Mesothelial cell of epicardium (in vitro differentiated cells): ENCODE results near the gene SPACA9. TPM values are rescaled to one million over a fixed set of nuclear protein-coding genes. Genes with fewer than 3 reads are reported as not detected.
A peak's percentile ranks its signal among the peaks of the same experiment; 100 is the strongest.

Experiments used
- DNase-seq, 2 experiments: peaks; one replicate each; pipeline ENCODE4 v3.0.0; 2021; ENCODE audit warnings: low spot score in 2 of 2; ENCODE audit not compliant: unreplicated experiment in 2 of 2
- H3K27ac Mint-ChIP-seq: 2 replicates; pipeline ENCODE4 v1.8.0; 2021; ENCODE audit warnings: mixed read lengths
- H3K27me3 Mint-ChIP-seq: 2 replicates; pipeline ENCODE4 v1.8.0; 2021; ENCODE audit warnings: low read depth, mixed read lengths
- H3K36me3 Mint-ChIP-seq: 2 replicates; pipeline ENCODE4 v1.8.0; 2021; ENCODE audit warnings: mixed read lengths
- H3K4me1 Mint-ChIP-seq: 2 replicates; pipeline ENCODE4 v1.8.0; 2021; ENCODE audit warnings: mixed read lengths
- H3K4me3 Mint-ChIP-seq: 2 replicates; pipeline ENCODE4 v1.8.0; 2021; ENCODE audit warnings: mild to moderate bottlenecking, moderate library complexity, mixed read lengths
- H3K9me3 Mint-ChIP-seq: 2 replicates; pipeline ENCODE4 v1.8.0; 2021; ENCODE audit warnings: mixed read lengths
- CTCF ChIP-seq: fragments of 200-600 bp; sonication (generic); IDR thresholded peaks from one replicate; pipeline ENCODE4 v1.5.0; 2021; ENCODE audit warnings: antibody characterized with exemption; ENCODE audit not compliant: unreplicated experiment
- total RNA-seq: library from RNA; stranded (reverse); gene quantifications from 3 replicates; pipeline ENCODE4 v1.2.1, GENCODE V29; 2021

SPACA9 gene
- total RNA-seq, 1 donor from 2014 or later: 5.7 TPM

GRCh38 chr9:132876849-132877248, 1.8 kb upstream of the SPACA9 start:
- TF ChIP-seq CTCF: no peak
- no peak for DNase-seq
- Mint-ChIP-seq H3K27me3 (peaks cover 5% of the 10 kb centered on the region), H3K4me1 (peaks cover 2% of the 10 kb centered on the region), H3K9me3 (no peaks in the 10 kb centered on the region), H3K4me3 (peak overlapping the region; percentile 67), H3K36me3 (no peaks in the 10 kb centered on the region), H3K27ac (no peak overlapping the region)

GRCh38 chr9:132877458-132877823, 1.3 kb upstream of the SPACA9 start:
- peak overlapping the region; percentile 67 for H3K4me3 Mint-ChIP-seq
- H3K4me1 Mint-ChIP-seq: peaks cover 2% of the 10 kb centered on the region
- no peaks in the 10 kb centered on the region for H3K36me3 Mint-ChIP-seq
- peaks cover 5% of the 10 kb centered on the region for H3K27me3 Mint-ChIP-seq
- H3K27ac Mint-ChIP-seq: no peak overlapping the region
- no peak for DNase-seq
- no peaks in the 10 kb centered on the region for H3K9me3 Mint-ChIP-seq
- no peak for TF ChIP-seq CTCF

- Mint-ChIP-seq H3K27ac (peak within 1 kb of the TSS; percentile 72), H3K27me3 (peaks cover 5% of the 10 kb centered on the region), H3K4me1 (peaks cover 2% of the 10 kb centered on the region), H3K36me3 (no peaks in the 10 kb centered on the region), H3K9me3 (no peaks in the 10 kb centered on the region), H3K4me3 (peak within 1 kb of the TSS; percentile 74)
- peak; percentile 71 to 86 for DNase-seq
- no peak for TF ChIP-seq CTCF
These were observed 639 bp upstream of the SPACA9 start, which contains the start of gene AK8 for GRCh38 chr9:132877824-132878694. AK8 (minus strand) TSS chr9:132878284; CDS start chr9:132878255, 29 bp downstream.

- Mint-ChIP-seq H3K27ac (peak overlapping the region; percentile 67), H3K9me3 (no peaks in the 10 kb centered on the region)
- DNase-seq: no peak
These were observed 992 bp downstream of the SPACA9 start for GRCh38 chr9:132879457-132880323.

GRCh38 chr9:132880324-132880661, 1.6 kb downstream of the SPACA9 start:
- Mint-ChIP-seq H3K27me3 (peaks cover 3% of the 10 kb centered on the region), H3K4me3 (peak overlapping the region; percentile 74), H3K36me3 (no peaks in the 10 kb centered on the region), H3K9me3 (no peaks in the 10 kb centered on the region), H3K27ac (no peak overlapping the region), H3K4me1 (peaks cover 2% of the 10 kb centered on the region)
- no peak for DNase-seq
- TF ChIP-seq CTCF: no peak

More at GRCh38 chr9:132879457-132880323, 992 bp downstream of the SPACA9 start:
- Mint-ChIP-seq H3K4me3 (peak overlapping the region; percentile 74), H3K36me3 (no peaks in the 10 kb centered on the region), H3K27me3 (peaks cover 5% of the 10 kb centered on the region), H3K4me1 (peaks cover 2% of the 10 kb centered on the region)
- no peak for TF ChIP-seq CTCF
